ENCODE data around the gene MYO9B. TPM values are rescaled to one million over a fixed set of nuclear protein-coding genes. Genes with fewer than 3 reads are reported as not detected.
A peak's percentile ranks its signal among the peaks of the same experiment; 100 is the strongest.

MYO9B gene
- total and polyA plus RNA-seq, 4 donors = 44.3 to 121 (median 97.2) TPM

- no peaks in the 10 kb centered on the region for H3K27me3 ChIP-seq (ENCODE audit: control insufficient read depth in 3 of 3, insufficient read depth in 3 of 3, low read length in 2 of 3)
Observed at GRCh38 chr19:17073869-17074633, 1.5 kb upstream of the MYO9B start.

GRCh38 chr19:17074634-17075034 lies 943 bp upstream of the MYO9B start:
- ATAC-seq (ENCODE audit: insufficient read depth, low FRiP score) (no peak), DNase-seq (no peak)
- peak overlapping the region; percentile 54 to 67 for H3K9ac ChIP-seq (ENCODE audit: insufficient read depth in 1 of 2, low read length in 2 of 2)
- no peaks in the 10 kb centered on the region for H3K27me3 ChIP-seq (ENCODE audit: control insufficient read depth in 3 of 3, insufficient read depth in 3 of 3, low read length in 2 of 3)
- no peak for TF ChIP-seq CTCF (IDR thresholded peaks at IDR 0.05; ENCODE audit: control extremely low read depth, extremely low read depth)
- H3K4me3 ChIP-seq = peak overlapping the region; percentile 69
- H3K27ac ChIP-seq (ENCODE audit: low read depth in 1 of 2, low read length in 1 of 2) = peak overlapping the region; percentile 48 to 74
- H3K36me3 ChIP-seq (ENCODE audit: control insufficient read depth in 4 of 4, insufficient read depth in 4 of 4, low read length in 4 of 4) = peaks cover 0 to 8% (median 2%) of the 10 kb centered on the region in 4 donors
- no peaks in the 10 kb centered on the region for H3K9me3 ChIP-seq (ENCODE audit: control insufficient read depth in 4 of 4, insufficient read depth in 3 of 4, low read length in 3 of 4)
- 17 to 27% methylated on average over 11 of the region's 11 CpGs for WGBS, 2 donors
- H3K4me1 ChIP-seq (ENCODE audit: control insufficient read depth in 5 of 5, insufficient read depth in 5 of 5, low read length in 5 of 5) = peaks cover 11 to 34% (median 14%) of the 10 kb centered on the region in 5 donors

More at GRCh38 chr19:17073869-17074633, 1.5 kb upstream of the MYO9B start:
- ATAC-seq (ENCODE audit: insufficient read depth, low FRiP score) = no peak
- H3K4me3 ChIP-seq = peak overlapping the region; percentile 69
- no peak for DNase-seq
- peak overlapping the region in 1 of 2 donors; percentile 54 for H3K9ac ChIP-seq (ENCODE audit: insufficient read depth in 1 of 2, low read length in 2 of 2)
- no peak for TF ChIP-seq CTCF (IDR thresholded peaks at IDR 0.05; ENCODE audit: control extremely low read depth, extremely low read depth)
- peaks cover 7 to 29% (median 11%) of the 10 kb centered on the region in 5 donors for H3K4me1 ChIP-seq (ENCODE audit: control insufficient read depth in 5 of 5, insufficient read depth in 5 of 5, low read length in 5 of 5)
- no peaks in the 10 kb centered on the region for H3K9me3 ChIP-seq (ENCODE audit: control insufficient read depth in 4 of 4, insufficient read depth in 3 of 4, low read length in 3 of 4)
- peak overlapping the region in 1 of 2 donors; percentile 48 for H3K27ac ChIP-seq (ENCODE audit: low read depth in 1 of 2, low read length in 1 of 2)
- peaks cover 0 to 8% (median 2%) of the 10 kb centered on the region in 4 donors for H3K36me3 ChIP-seq (ENCODE audit: control insufficient read depth in 4 of 4, insufficient read depth in 4 of 4, low read length in 4 of 4)
- 66 to 67% methylated on average over 18 of the region's 18 CpGs for WGBS, 2 donors

- Histone ChIP-seq H3K36me3 (ENCODE audit: control insufficient read depth in 4 of 4, insufficient read depth in 4 of 4, low read length in 4 of 4) (peaks cover 0 to 7% (median 2%) of the 10 kb centered on the region in 4 donors), H3K27me3 (ENCODE audit: control insufficient read depth in 3 of 3, insufficient read depth in 3 of 3, low read length in 2 of 3) (no peaks in the 10 kb centered on the region), H3K9me3 (ENCODE audit: control insufficient read depth in 4 of 4, insufficient read depth in 3 of 4, low read length in 3 of 4) (no peaks in the 10 kb centered on the region), H3K27ac (ENCODE audit: low read depth in 1 of 2, low read length in 1 of 2) (peak overlapping the region; percentile 85 to 86), H3K4me1 (ENCODE audit: control insufficient read depth in 5 of 5, insufficient read depth in 5 of 5, low read length in 5 of 5) (peaks cover 11 to 37% (median 14%) of the 10 kb centered on the region in 5 donors), H3K4me3 (peak overlapping the region; percentile 82), H3K9ac (ENCODE audit: insufficient read depth in 1 of 2, low read length in 2 of 2) (peak overlapping the region in 1 of 2 donors; percentile 47)
- peak; percentile 62 to 72 (median 65) for DNase-seq
- TF ChIP-seq CTCF (IDR thresholded peaks at IDR 0.05; ENCODE audit: control extremely low read depth, extremely low read depth) = no peak
- 0 to 1% methylated on average over 43 of the region's 43 CpGs for WGBS, 2 donors
- ATAC-seq (ENCODE audit: insufficient read depth, low FRiP score) = no peak
Observed at GRCh38 chr19:17075864-17076542, 426 bp downstream of the MYO9B start.
